Stimulated activated effector memory CD8-positive, alpha-beta T cell treated with anti-CD3 and anti-CD28 coated beads, Interleukin-12 subunit alpha, Interleukin-12 subunit beta, amount 100 ng/mL, for 72 hours (primary cell): ENCODE data around the gene WWOX.

Experiments used
- ATAC-seq: fragments of 150-1000 bp; cut with Tn5 transposase; 2 replicates; pipeline ENCODE4 v1.10.0; 2021
- DNase-seq, 2 donors: peaks; one replicate each; pipeline ENCODE4 v3.0.0; 2021 to 2022; ENCODE audit warnings: low spot score in 2 of 2
- H3K27ac Mint-ChIP-seq: one replicate; pipeline ENCODE4 v1.8.0; 2022; ENCODE audit warnings: mild to moderate bottlenecking, mixed read lengths
- H3K36me3 Mint-ChIP-seq: one replicate; pipeline ENCODE4 v1.8.0; 2022; ENCODE audit warnings: mild to moderate bottlenecking, mixed read lengths
- H3K4me1 Mint-ChIP-seq: one replicate; pipeline ENCODE4 v1.8.0; 2022; ENCODE audit warnings: mixed read lengths
- H3K4me3 Mint-ChIP-seq: one replicate; pipeline ENCODE4 v1.8.0; 2022; ENCODE audit warnings: mild to moderate bottlenecking, mixed read lengths
- H3K9me3 Mint-ChIP-seq: one replicate; pipeline ENCODE4 v1.8.0; 2022; ENCODE audit warnings: mixed read lengths

The WWOX gene

GRCh38 chr16:78882150-78882549 is 782.7 kb downstream of the WWOX start:
- H3K9me3 Mint-ChIP-seq: no peaks in the 10 kb centered on the region
- DNase-seq: no peak

GRCh38 chr16:78882751-78883150 is 783.3 kb downstream of the WWOX start:
- Mint-ChIP-seq H3K36me3 (no peaks in the 10 kb centered on the region), H3K27ac (peak overlapping the region; percentile 70), H3K4me1 (peaks cover 18% of the 10 kb centered on the region), H3K4me3 (no peak overlapping the region), H3K9me3 (no peaks in the 10 kb centered on the region)
- DNase-seq (no peak), ATAC-seq (peak; percentile 65)

More at GRCh38 chr16:78882150-78882549, 782.7 kb downstream of the WWOX start:
- Mint-ChIP-seq H3K27ac (peak overlapping the region; percentile 70), H3K36me3 (no peaks in the 10 kb centered on the region), H3K4me1 (peaks cover 18% of the 10 kb centered on the region), H3K4me3 (no peak overlapping the region)
- ATAC-seq: no peak

GRCh38 chr16:78884204-78884603 is 784.8 kb downstream of the WWOX start:
- peak; percentile 77 for ATAC-seq
- H3K36me3 Mint-ChIP-seq: no peaks in the 10 kb centered on the region
- no peaks in the 10 kb centered on the region for H3K9me3 Mint-ChIP-seq
- peaks cover 29% of the 10 kb centered on the region for H3K4me1 Mint-ChIP-seq
- no peak overlapping the region for H3K4me3 Mint-ChIP-seq
- H3K27ac Mint-ChIP-seq: no peak overlapping the region
- no peak for DNase-seq

GRCh38 chr16:78889346-78889745 is 789.9 kb downstream of the WWOX start:
- H3K27ac Mint-ChIP-seq: peak overlapping the region; percentile 58
- ATAC-seq (no peak), DNase-seq (no peak)
- H3K4me3 Mint-ChIP-seq: no peak overlapping the region
- H3K36me3 Mint-ChIP-seq: no peaks in the 10 kb centered on the region
- peaks cover 44% of the 10 kb centered on the region for H3K4me1 Mint-ChIP-seq
- peaks cover 2% of the 10 kb centered on the region for H3K9me3 Mint-ChIP-seq

- H3K36me3 Mint-ChIP-seq: peaks cover 2% of the 10 kb centered on the region
- peaks cover 53% of the 10 kb centered on the region for H3K4me1 Mint-ChIP-seq
- peaks cover 5% of the 10 kb centered on the region for H3K9me3 Mint-ChIP-seq
- no peak for ATAC-seq
- peak overlapping the region; percentile 98 for H3K27ac Mint-ChIP-seq
- no peak overlapping the region for H3K4me3 Mint-ChIP-seq
- no peak for DNase-seq
These were observed 791.0 kb downstream of the WWOX start for GRCh38 chr16:78890373-78890895.

- Mint-ChIP-seq H3K36me3 (peaks cover 19% of the 10 kb centered on the region), H3K9me3 (peaks cover 7% of the 10 kb centered on the region), H3K27ac (peak overlapping the region; percentile 98), H3K4me1 (peaks cover 70% of the 10 kb centered on the region), H3K4me3 (peak overlapping the region; percentile 31)
- ATAC-seq (peak; percentile 76), DNase-seq (no peak)
These were observed 793.7 kb downstream of the WWOX start for GRCh38 chr16:78892951-78893733.

GRCh38 chr16:78894886-78895285 is 795.4 kb downstream of the WWOX start:
- DNase-seq (no peak), ATAC-seq (no peak)
- Mint-ChIP-seq H3K9me3 (peaks cover 7% of the 10 kb centered on the region), H3K4me3 (peak overlapping the region; percentile 47), H3K27ac (peak overlapping the region; percentile 98), H3K4me1 (peaks cover 76% of the 10 kb centered on the region), H3K36me3 (peaks cover 19% of the 10 kb centered on the region)

GRCh38 chr16:78895681-78896080 is 796.2 kb downstream of the WWOX start:
- peak; percentile 52 for ATAC-seq
- Mint-ChIP-seq H3K4me3 (peak overlapping the region; percentile 47), H3K4me1 (peaks cover 74% of the 10 kb centered on the region)

GRCh38 chr16:78896280-78896679 is 796.8 kb downstream of the WWOX start:
- DNase-seq: no peak
- peaks cover 79% of the 10 kb centered on the region for H3K4me1 Mint-ChIP-seq
- peaks cover 32% of the 10 kb centered on the region for H3K36me3 Mint-ChIP-seq
- ATAC-seq: peak; percentile 38
- H3K9me3 Mint-ChIP-seq: peaks cover 5% of the 10 kb centered on the region
- peak overlapping the region; percentile 47 for H3K4me3 Mint-ChIP-seq
- H3K27ac Mint-ChIP-seq: peak overlapping the region; percentile 98

More at GRCh38 chr16:78895681-78896080, 796.2 kb downstream of the WWOX start:
- peaks cover 5% of the 10 kb centered on the region for H3K9me3 Mint-ChIP-seq
- peaks cover 26% of the 10 kb centered on the region for H3K36me3 Mint-ChIP-seq
- no peak for DNase-seq
- H3K27ac Mint-ChIP-seq: peak overlapping the region; percentile 98

GRCh38 chr16:78897299-78897698 is 797.8 kb downstream of the WWOX start:
- Mint-ChIP-seq H3K9me3 (peaks cover 5% of the 10 kb centered on the region), H3K4me1 (peaks cover 84% of the 10 kb centered on the region), H3K36me3 (peaks cover 36% of the 10 kb centered on the region), H3K4me3 (peak overlapping the region; percentile 16), H3K27ac (peak overlapping the region; percentile 98)
- ATAC-seq (peak; percentile 57), DNase-seq (no peak)

- Mint-ChIP-seq H3K36me3 (peaks cover 36% of the 10 kb centered on the region), H3K9me3 (peaks cover 4% of the 10 kb centered on the region), H3K4me3 (peak overlapping the region; percentile 25), H3K27ac (peak overlapping the region; percentile 98), H3K4me1 (peaks cover 62% of the 10 kb centered on the region)
- ATAC-seq (peak; percentile 61), DNase-seq (no peak)
These were observed 800.8 kb downstream of the WWOX start for GRCh38 chr16:78900044-78900811.

GRCh38 chr16:78900966-78901365 is 801.5 kb downstream of the WWOX start:
- Mint-ChIP-seq H3K27ac (peak overlapping the region; percentile 98), H3K36me3 (peaks cover 29% of the 10 kb centered on the region), H3K4me1 (peaks cover 56% of the 10 kb centered on the region), H3K4me3 (peak overlapping the region; percentile 37), H3K9me3 (no peaks in the 10 kb centered on the region)
- ATAC-seq (no peak), DNase-seq (no peak)

GRCh38 chr16:78902321-78902720 is 802.9 kb downstream of the WWOX start:
- no peak overlapping the region for H3K27ac Mint-ChIP-seq
- ATAC-seq: no peak
- H3K9me3 Mint-ChIP-seq: no peaks in the 10 kb centered on the region
- DNase-seq: no peak
- no peak overlapping the region for H3K4me3 Mint-ChIP-seq
- peaks cover 49% of the 10 kb centered on the region for H3K4me1 Mint-ChIP-seq
- peaks cover 20% of the 10 kb centered on the region for H3K36me3 Mint-ChIP-seq

- H3K4me3 Mint-ChIP-seq: no peak overlapping the region
- no peak for ATAC-seq
- H3K27ac Mint-ChIP-seq: no peak overlapping the region
- DNase-seq: no peak
- H3K9me3 Mint-ChIP-seq: no peaks in the 10 kb centered on the region
- H3K4me1 Mint-ChIP-seq: peaks cover 49% of the 10 kb centered on the region
- H3K36me3 Mint-ChIP-seq: peaks cover 17% of the 10 kb centered on the region
These were observed 803.8 kb downstream of the WWOX start for GRCh38 chr16:78903237-78903636.

- H3K4me3 Mint-ChIP-seq: no peak overlapping the region
- peaks cover 17% of the 10 kb centered on the region for H3K36me3 Mint-ChIP-seq
- H3K27ac Mint-ChIP-seq: no peak overlapping the region
- DNase-seq (no peak), ATAC-seq (no peak)
- H3K4me1 Mint-ChIP-seq: peaks cover 49% of the 10 kb centered on the region
- H3K9me3 Mint-ChIP-seq: no peaks in the 10 kb centered on the region
These were observed 804.4 kb downstream of the WWOX start for GRCh38 chr16:78903843-78904242.
